K562 (cell line): ENCODE results near the gene VWA7. TPM values are rescaled to one million over a fixed set of nuclear protein-coding genes. Genes with fewer than 3 reads are reported as not detected.

ENCODE experiments used
- ATF1 ChIP-seq, 2 experiments: fragments of 450-650 bp in 1 of 2; IDR thresholded peaks; 2 replicates each; pipeline ENCODE4 v1.6.1; 2016; ENCODE audit warnings: missing compliant biosample characterization in 1 of 2, missing genetic modification characterization in 1 of 2
- ATF7 ChIP-seq: fragments of 450-650 bp; IDR thresholded peaks from 2 replicates; pipeline ENCODE4 v1.7.1; 2014; ENCODE audit warnings: mild to moderate bottlenecking, moderate library complexity
- CC2D1A ChIP-seq: fragments of 450-650 bp; IDR thresholded peaks from 2 replicates; pipeline ENCODE4 v1.6.1; 2017; ENCODE audit warnings: mild to moderate bottlenecking
- CCNT2 ChIP-seq: IDR thresholded peaks from 2 replicates; pipeline ENCODE4 v1.6.1; 2011; ENCODE audit warnings: borderline replicate concordance, low read depth, mild to moderate bottlenecking, moderate library complexity, mixed read lengths, low read length; ENCODE audit not compliant: insufficient read length; ENCODE audit errors: extremely low read depth
- EWSR1 ChIP-seq: fragments of 450-650 bp; IDR thresholded peaks from 2 replicates; pipeline ENCODE4 v1.6.1; 2018; ENCODE audit warnings: borderline replicate concordance, mild to moderate bottlenecking, low read depth, moderate library complexity; ENCODE audit not compliant: partially characterized antibody
- FIP1L1 ChIP-seq: fragments of 200-400 bp; formaldehyde crosslinking; IDR thresholded peaks from 2 replicates; pipeline ENCODE4 v1.6.1; 2018; ENCODE audit warnings: mild to moderate bottlenecking, low read depth, low read length; ENCODE audit not compliant: poor library complexity, severe bottlenecking
- GATA2 ChIP-seq: sonication (generic); formaldehyde crosslinking; IDR thresholded peaks from 2 replicates; pipeline ENCODE4 v1.4.0; 2020; ENCODE audit warnings: mild to moderate bottlenecking, missing genetic modification reagents
- HMG20A ChIP-seq: fragments of 450-650 bp; formaldehyde crosslinking; conservative IDR thresholded peaks from 2 replicates; pipeline ENCODE4 v1.4.0; 2020; ENCODE audit warnings: mild to moderate bottlenecking, mixed read lengths
- KDM1A ChIP-seq, 2 experiments: fragments of 450-650 bp; IDR thresholded peaks; 2 replicates each; pipeline ENCODE4 v1.6.1; 2016; ENCODE audit warnings: mild to moderate bottlenecking in 2 of 2
- MAFG ChIP-seq: fragments of 450-650 bp; conservative IDR thresholded peaks from 2 replicates; pipeline ENCODE4 v1.6.1; 2016; ENCODE audit warnings: missing genetic modification characterization, missing compliant biosample characterization
- MTA2 ChIP-seq: fragments of 450-650 bp; IDR thresholded peaks from 2 replicates; pipeline ENCODE4 v1.6.1; 2016; ENCODE audit warnings: low read depth
- NFIC ChIP-seq: fragments of 450-650 bp; IDR thresholded peaks from 2 replicates; pipeline ENCODE4 v1.6.1; 2017; ENCODE audit warnings: mild to moderate bottlenecking, inconsistent platforms
- NFYB ChIP-seq: IDR thresholded peaks from 2 replicates; pipeline ENCODE4 v1.6.1; 2011; ENCODE audit warnings: mild to moderate bottlenecking, moderate library complexity; ENCODE audit not compliant: insufficient read length; ENCODE audit errors: extremely low read depth
- RBM34 ChIP-seq: fragments of 200-400 bp; formaldehyde crosslinking; IDR thresholded peaks from 2 replicates; pipeline ENCODE4 v1.6.1; 2018; ENCODE audit warnings: low read length, borderline replicate concordance; ENCODE audit not compliant: insufficient read depth
- SIN3A ChIP-seq, 2 experiments: fragments of 150-350 bp in 1 of 2; IDR thresholded peaks; 2 replicates each; pipeline ENCODE4 v1.6.1; 2011 to 2016; ENCODE audit warnings: borderline replicate concordance in 2 of 2, low read depth in 2 of 2, low read length in 2 of 2, mild to moderate bottlenecking in 2 of 2, moderate library complexity in 2 of 2; ENCODE audit not compliant: control insufficient read depth in 1 of 2
- SMAD1 ChIP-seq: fragments of 150-350 bp; IDR thresholded peaks from 2 replicates; pipeline ENCODE4 v1.6.1; 2014; ENCODE audit warnings: low read length, low read depth; ENCODE audit not compliant: partially characterized antibody
- STAT5B ChIP-seq: fragments of 250-450 bp; sonication (Bioruptor Pico); IDR thresholded peaks from 2 replicates; pipeline ENCODE4 v1.8.0; 2021; ENCODE audit warnings: mild to moderate bottlenecking, inconsistent platforms
- XRCC5 ChIP-seq: fragments of 200-400 bp; formaldehyde crosslinking; IDR thresholded peaks from 2 replicates; pipeline ENCODE4 v1.6.1; 2017; ENCODE audit warnings: low read depth, mild to moderate bottlenecking, low read length
- ZNF224 ChIP-seq: sonication (generic); formaldehyde crosslinking; IDR thresholded peaks from 2 replicates; pipeline ENCODE4 v1.8.0; 2022; ENCODE audit warnings: mild to moderate bottlenecking, missing genetic modification reagents
- ZNF311 ChIP-seq: fragments of 250-450 bp; sonication (Bioruptor Pico); IDR thresholded peaks from 2 replicates; pipeline ENCODE4 v1.4.0; 2020; ENCODE audit warnings: mild to moderate bottlenecking, moderate library complexity
- ZNF584 ChIP-seq: fragments of 200-800 bp; sonication (Bioruptor generic); IDR thresholded peaks from 2 replicates; pipeline ENCODE4 v1.6.1; 2016; ENCODE audit warnings: low read depth, mild to moderate bottlenecking, missing genetic modification characterization, missing compliant biosample characterization
- ZNF717 ChIP-seq: fragments of 250-450 bp; sonication (Bioruptor Pico); IDR thresholded peaks from 2 replicates; pipeline ENCODE4 v1.5.0; 2021
- ZNF766 ChIP-seq: fragments of 200-800 bp; sonication (Bioruptor generic); conservative IDR thresholded peaks from 2 replicates; pipeline ENCODE4 v1.6.1; 2016; ENCODE audit warnings: missing genetic modification characterization, missing compliant biosample characterization
- polyA plus RNA-seq, 8 experiments: library from polyadenylated mRNA; depleted of rRNA in 4 of 8; stranded (reverse) in 5 of 8; unstranded in 3 of 8; fragments of >200 nt; fragmentation: Nextera tagmentation in 2 of 8; fragmentation: Illumina TruSeq in 1 of 8; extraction: Ambion mirVana in 2 of 8; extraction: Trizol in 1 of 8; gene quantifications; 2 replicates each; pipeline versions ENCODE4 v1.2.1 to v1.2.3, GENCODE V29; 2011 to 2014; ENCODE audit warnings: inconsistent platforms in 1 of 8, missing spikeins in 1 of 8
- total RNA-seq, 7 experiments: library from RNA; depleted of rRNA in 6 of 7; stranded (reverse); fragments of >200 nt in 6 of 7; fragmentation: Illumina TruSeq in 2 of 7; extraction: Trizol in 2 of 7; gene quantifications; 2 replicates each; pipeline versions ENCODE4 v1.2.1 to v1.2.3, GENCODE V29; 2011 to 2021; ENCODE audit warnings: low replicate concordance in 1 of 7
- TF ChIP-seq, protein P1 (sequence below): fragments of 450-650 bp; formaldehyde crosslinking; conservative IDR thresholded peaks from 2 replicates; pipeline ENCODE4 v1.4.0; 2022; ENCODE audit warnings: mild to moderate bottlenecking, missing genetic modification characterization
- TF ChIP-seq, protein P2 (sequence below): fragments of 450-650 bp; IDR thresholded peaks from 2 replicates; pipeline ENCODE4 v1.6.1; 2017; ENCODE audit warnings: antibody characterized with exemption, mild to moderate bottlenecking

The VWA7 gene
- total and polyA plus RNA-seq, 9 of the 15 experiments (the other 6 are each of a cell fraction or from before 2014, with no cell fraction given): 0.18 to 2.9 (median 0.95) TPM

DNA sequence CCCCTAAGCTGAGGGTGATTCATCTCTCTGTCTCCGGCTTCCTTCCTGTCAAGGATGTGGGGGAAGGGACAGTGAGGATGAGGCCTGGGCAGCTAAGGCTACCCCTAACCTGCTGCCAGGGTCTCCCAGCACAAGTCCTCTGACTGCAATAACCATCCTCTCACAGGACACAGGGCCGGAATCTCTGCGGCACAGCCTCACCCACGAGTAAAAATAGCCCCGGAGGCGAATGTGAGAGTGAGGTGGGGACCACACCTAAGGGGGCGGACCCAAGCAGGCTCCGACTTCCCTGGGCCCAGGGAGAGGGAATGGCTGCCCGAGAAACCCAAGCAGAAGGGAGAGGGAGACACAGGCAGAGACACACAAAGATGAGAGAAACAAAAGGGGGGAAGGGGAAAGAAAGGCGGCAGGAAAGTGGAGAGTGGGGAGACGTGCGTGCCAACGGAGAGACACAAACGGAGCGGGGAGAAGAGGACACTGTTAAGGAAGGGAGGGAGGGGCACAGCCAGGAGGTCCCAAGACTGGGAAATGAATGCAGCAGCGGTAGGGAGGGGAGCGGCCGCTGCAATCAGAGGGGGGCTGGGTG is 42.2 kb downstream of the VWA7 start (continued):
- TF ChIP-seq, protein P1, sequence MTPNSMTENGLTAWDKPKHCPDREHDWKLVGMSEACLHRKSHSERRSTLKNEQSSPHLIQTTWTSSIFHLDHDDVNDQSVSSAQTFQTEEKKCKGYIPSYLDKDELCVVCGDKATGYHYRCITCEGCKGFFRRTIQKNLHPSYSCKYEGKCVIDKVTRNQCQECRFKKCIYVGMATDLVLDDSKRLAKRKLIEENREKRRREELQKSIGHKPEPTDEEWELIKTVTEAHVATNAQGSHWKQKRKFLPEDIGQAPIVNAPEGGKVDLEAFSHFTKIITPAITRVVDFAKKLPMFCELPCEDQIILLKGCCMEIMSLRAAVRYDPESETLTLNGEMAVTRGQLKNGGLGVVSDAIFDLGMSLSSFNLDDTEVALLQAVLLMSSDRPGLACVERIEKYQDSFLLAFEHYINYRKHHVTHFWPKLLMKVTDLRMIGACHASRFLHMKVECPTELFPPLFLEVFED (CRISPR knock-in tag): peak; percentile 99
- TF ChIP-seq MTA2 (no peak), SMAD1 (no peak), ATF7 (no peak), ZNF584 (CRISPR knock-in tag) (no peak), FIP1L1 (no peak), ATF1 (CRISPR knock-in tag; IDR thresholded peaks at IDR 0.05) (no peak), ATF1 (tag; IDR thresholded peaks at IDR 0.05) (peak; percentile 82; the same call in 1 of the 2 replicates), NFIC (no peak), XRCC5 (no peak), ZNF311 (CRISPR knock-in tag) (no peak), HMG20A (CRISPR knock-in tag) (no peak), ZNF717 (CRISPR knock-in tag) (no peak), NFYB (no peak), RBM34 (no peak), EWSR1 (no peak), SIN3A (IDR thresholded peaks at IDR 0.05; ENCODE audit: borderline replicate concordance in 2 of 2, control insufficient read depth in 1 of 2, low read depth in 2 of 2, low read length in 2 of 2) (peak in 1 of 2 experiments; percentile 71; a peak in 2 of 4 replicates), STAT5B (no peak), KDM1A (IDR thresholded peaks at IDR 0.05) (no peak), ZNF224 (no peak), CCNT2 (no peak), CC2D1A (peak; percentile 72; the same call in 1 of the 2 replicates), MAFG (tag) (no peak), GATA2 (CRISPR knock-in tag) (no peak), ZNF766 (CRISPR knock-in tag) (no peak)
- TF ChIP-seq, protein P2, sequence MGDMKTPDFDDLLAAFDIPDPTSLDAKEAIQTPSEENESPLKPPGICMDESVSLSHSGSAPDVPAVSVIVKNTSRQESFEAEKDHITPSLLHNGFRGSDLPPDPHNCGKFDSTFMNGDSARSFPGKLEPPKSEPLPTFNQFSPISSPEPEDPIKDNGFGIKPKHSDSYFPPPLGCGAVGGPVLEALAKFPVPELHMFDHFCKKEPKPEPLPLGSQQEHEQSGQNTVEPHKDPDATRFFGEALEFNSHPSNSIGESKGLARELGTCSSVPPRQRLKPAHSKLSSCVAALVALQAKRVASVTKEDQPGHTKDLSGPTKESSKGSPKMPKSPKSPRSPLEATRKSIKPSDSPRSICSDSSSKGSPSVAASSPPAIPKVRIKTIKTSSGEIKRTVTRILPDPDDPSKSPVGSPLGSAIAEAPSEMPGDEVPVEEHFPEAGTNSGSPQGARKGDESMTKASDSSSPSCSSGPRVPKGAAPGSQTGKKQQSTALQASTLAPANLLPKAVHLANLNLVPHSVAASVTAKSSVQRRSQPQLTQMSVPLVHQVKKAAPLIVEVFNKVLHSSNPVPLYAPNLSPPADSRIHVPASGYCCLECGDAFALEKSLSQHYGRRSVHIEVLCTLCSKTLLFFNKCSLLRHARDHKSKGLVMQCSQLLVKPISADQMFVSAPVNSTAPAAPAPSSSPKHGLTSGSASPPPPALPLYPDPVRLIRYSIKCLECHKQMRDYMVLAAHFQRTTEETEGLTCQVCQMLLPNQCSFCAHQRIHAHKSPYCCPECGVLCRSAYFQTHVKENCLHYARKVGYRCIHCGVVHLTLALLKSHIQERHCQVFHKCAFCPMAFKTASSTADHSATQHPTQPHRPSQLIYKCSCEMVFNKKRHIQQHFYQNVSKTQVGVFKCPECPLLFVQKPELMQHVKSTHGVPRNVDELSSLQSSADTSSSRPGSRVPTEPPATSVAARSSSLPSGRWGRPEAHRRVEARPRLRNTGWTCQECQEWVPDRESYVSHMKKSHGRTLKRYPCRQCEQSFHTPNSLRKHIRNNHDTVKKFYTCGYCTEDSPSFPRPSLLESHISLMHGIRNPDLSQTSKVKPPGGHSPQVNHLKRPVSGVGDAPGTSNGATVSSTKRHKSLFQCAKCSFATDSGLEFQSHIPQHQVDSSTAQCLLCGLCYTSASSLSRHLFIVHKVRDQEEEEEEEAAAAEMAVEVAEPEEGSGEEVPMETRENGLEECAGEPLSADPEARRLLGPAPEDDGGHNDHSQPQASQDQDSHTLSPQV: no peak
